ENCODE results near the gene NPLOC4.

Gene NPLOC4

DNA sequence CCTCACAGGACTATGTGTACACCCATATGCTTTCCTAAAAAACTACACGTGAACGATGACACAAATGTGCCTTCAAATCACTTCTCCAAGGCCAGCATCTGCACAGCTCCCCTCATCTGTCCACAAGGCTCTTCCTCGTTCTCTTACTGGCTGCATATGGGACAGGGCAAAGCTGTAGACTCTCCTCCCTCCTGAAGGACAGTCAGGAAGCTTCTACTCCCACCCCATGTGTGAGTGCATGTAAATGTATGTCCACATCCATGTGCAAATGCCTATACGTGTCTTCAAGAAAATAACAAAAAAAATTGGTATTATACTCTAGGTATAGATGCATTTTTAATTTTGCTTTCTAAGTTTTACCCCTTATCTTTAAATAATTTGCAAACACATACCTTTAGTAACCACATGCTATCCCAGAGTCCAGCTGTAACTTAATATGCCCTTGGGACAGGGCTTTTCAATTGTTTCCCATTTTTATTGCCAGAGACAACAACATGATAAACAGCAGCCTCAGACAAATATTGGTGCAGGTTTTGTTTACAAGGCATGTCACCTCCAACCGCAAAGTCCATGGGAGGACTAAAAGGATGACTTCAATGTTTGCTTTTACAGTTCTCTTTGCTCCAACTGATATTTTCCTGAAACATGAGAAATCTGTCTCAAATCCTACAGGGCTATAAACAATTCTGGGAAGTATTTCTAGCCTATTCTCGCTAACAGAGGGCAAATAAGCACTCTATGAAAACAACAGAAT is 53.1 kb downstream of the NPLOC4 start:
- no peak for DNase-seq (ENCODE audit: low read depth)

DNA sequence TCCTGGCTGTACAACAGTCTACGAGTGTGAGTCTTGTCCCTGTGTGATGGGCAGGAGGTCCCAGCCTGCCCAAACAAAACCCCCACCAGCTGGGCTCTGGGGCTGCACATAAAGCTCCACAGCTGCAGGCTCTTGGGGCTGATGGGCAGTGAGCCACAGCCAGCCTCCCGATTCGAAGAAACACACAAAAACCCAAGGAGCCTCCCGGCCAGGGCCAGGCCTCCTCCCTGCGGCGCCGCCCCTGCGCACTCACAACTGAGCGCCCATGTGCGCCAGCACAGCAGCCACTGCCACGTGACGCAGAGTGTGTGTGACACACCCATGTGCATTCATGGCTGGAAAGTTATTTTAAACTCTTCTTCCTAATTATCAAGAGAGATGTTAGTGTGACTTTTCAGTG is 54.2 kb downstream of the NPLOC4 start:
- no peak for DNase-seq (ENCODE audit: low read depth)

DNA sequence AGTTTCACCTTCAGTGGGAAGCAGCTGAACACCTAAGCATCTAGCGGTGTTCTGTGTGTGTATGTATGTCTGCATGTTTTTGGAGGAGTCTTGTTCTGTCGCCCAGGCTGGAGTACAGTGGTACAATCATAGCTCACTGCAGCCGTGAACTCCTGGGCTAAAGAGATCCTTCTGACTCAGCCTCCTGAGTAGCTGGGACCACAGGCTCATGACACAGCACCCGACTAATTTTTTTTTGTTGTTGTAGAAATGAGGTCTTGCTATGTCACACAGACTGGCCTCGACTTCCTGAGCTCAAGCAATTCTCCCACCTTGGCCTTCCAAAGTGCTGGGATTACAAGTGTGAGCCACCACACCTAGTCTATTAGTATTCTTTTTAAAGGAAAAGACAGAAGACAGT is 54.6 kb downstream of the NPLOC4 start:
- DNase-seq (ENCODE audit: low read depth), result no peak

DNA sequence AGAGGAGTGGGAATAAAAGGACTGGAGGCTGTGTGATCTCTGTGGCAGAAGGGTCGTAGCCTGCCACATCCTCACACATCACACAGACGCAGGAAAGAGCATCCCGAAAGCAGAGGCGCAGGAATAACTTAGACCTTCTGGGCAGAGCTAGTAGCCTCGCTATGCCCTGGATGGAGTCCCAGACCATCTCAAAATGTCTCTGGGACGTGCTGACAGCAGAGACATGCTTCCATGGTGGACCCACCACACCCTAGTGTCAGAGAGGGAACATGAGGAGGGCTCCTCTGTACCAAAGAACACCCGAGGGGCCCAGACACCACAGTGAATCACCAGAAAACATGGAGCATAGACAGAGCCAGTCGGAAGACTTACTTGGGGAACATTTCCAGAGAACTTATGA is 55.2 kb downstream of the NPLOC4 start:
- no peak for DNase-seq (ENCODE audit: low read depth)

DNA sequence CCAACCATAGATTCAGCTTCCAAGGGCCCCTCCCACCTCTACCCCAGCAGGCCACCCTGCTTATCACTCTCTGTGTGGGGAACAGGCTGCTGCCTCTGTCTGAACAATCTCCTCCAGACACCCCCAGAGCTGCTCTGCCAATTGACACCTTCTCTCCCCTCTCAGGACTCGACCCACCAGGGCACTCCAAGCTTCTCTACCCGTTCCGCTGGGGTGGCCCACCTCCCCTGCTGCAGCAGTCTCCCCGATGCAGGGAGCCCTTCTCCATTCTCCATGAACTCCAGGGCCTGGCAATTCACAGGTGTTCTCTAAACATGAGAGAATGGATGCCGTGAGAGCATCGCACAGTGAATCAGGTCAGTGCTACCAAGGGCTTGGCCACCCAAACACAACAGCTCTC is 56.4 kb downstream of the NPLOC4 start:
- no peak for DNase-seq (ENCODE audit: low read depth)

DNA sequence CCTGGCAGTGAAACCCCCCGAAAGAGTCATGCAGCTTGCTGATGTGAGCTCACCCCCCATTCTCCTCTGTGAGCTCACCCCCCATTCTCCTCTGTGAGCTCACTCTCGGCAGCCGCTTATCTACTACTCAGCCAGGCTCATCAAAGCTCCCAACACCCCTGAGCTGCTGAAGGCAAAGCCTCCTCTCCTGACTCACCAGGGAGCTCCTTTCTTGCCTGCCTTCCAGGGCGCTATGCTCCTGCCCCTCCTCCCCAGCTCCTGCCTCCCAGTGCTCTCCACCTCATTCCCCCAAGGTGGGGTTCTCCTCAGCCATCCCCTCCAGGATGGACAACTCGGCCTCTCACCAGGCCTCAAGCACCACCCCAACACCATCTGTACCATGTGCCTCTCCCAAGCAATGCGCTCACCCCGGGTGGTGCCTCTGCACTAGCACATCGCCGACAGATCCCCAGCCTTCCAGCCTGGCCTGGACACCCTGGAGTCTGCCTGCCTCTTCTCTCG is 57.0 kb downstream of the NPLOC4 start:
- no peak for DNase-seq (ENCODE audit: low read depth)

DNA sequence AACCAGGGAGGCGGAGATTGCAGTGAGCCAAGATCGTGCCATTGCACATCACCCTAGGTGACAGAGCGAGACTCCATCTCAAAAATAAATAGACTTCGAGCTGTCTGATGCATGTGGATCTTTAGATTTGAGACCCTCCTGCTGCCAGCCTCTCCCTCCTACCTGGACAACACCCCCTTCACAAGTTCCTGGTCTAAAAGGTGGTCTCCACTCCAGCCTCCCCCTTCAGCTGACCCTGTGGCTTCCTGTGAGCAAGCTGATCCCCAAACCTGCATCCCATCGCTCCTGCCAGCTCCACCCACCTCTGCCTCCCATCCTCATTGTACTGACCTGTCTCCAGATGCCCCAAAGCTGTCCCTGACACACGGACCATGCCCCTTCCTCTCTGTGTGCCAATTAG is 57.6 kb downstream of the NPLOC4 start:
- DNase-seq (ENCODE audit: low read depth), result no peak

DNA sequence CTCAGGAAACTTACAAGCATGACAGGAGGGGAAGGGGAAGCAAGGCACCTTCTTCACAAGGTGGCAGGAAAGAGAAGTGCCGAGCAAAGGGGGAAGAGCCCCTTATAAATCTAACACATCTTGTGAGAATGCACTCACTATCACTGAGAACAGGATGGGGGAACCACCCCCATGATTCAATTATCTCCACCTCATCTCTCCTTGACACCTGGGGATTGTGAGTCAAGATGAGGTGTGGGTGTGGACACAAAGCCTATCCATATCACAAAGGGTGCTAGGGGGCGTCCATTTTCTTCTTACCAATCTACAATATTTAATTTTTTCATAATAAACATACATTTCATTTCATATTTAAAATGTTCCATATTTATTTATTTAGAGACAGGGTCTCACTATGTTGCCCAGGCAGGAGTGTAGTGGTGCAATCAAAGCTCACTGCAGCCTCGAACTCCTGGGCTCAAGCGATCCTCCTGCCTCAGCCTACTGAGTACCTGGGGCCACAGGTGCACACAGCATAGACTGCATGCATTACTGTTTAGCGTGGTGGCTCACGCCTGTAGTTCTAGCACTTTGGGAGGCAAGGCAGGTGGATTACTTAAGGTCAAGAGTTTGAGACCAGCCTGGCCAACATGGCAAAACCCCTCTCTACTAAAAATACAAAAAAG is 58.2 kb downstream of the NPLOC4 start:
- no peak for DNase-seq (ENCODE audit: low read depth)

DNA sequence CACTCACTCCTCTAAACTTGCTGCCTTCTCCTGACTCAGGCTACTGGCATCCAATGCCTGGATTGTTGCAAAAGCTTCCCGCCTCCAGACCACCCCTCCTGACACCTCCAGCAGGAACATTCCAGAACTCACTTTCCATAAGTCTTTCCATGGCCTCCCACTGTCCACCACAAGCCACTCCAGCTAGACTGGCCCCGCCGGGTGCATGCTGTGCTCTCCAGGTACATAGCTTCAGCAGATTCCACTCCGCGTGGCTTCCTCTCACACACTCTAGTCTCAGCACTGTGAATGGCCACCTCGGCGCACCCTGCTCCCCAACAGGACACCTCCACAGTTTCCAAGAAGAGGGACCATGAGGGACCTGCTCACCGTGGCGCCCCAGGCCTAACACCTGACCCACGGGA is 58.9 kb downstream of the NPLOC4 start:
- no peak for DNase-seq (ENCODE audit: low read depth)

DNA sequence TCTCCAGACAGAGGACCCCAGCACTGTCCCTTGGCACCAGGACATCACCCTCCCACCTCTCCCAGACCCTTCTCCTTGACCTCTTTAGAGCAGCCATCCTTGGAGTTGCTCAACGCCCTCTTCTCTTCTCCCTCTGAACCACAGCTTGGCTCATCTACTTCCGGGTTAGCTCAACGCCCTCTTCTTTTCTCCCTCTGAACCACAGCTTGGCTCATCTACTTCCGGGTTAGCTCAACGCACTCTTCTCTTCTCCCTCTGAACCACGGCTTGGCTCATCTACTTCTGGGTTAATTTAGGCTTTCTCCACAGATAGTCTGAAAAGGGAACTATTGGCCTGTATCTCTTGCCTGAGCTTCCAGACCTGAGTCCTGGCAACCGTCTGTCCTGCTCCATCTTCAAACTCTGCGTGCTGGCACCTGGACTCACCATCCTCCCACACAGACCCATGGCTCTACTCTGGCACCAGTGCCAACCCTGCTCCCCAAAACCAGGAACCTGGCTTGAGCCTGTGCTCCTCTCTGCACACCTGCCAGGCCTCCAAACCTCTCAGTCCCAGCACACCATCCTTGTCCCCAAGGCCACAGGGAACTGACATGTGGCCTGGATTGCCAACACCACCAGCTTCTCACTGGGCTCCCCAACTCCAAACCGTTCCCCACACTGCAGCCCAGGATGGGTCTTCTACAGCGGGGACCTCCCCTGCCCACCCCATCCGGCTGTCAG is 59.5 kb downstream of the NPLOC4 start:
- no peak for DNase-seq (ENCODE audit: low read depth)

DNA sequence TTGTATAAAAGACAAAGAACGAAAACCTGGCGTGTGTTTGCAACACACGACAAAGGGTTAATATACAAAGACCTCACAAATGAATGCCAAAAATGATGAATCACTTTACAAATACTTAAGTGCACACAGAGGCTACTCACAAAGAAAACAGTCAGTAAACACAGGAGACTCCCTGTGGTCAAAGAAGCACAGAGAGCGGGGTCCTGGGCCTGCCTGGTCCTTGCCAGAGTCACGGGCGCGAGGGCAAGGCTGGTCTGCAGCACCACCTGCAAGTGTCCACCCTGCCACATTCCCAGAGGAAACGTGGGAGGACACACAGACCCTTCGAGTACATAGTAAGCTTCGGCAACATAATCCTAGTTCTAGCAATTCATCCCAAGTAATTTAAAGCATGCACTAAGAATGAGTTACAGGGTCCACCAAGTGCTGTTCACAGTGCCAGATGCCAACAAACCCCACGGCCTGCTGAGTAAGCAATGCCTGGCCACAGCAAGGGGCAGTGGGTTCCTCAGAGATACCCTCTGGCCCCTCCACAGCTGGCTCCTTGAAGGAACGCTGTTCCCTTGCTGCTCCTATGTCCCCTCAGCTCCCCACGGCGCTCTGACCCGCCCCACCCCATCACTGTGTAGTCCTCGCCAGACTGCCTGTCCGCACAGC is 60.2 kb downstream of the NPLOC4 start:
- no peak for DNase-seq (ENCODE audit: low read depth)

DNA sequence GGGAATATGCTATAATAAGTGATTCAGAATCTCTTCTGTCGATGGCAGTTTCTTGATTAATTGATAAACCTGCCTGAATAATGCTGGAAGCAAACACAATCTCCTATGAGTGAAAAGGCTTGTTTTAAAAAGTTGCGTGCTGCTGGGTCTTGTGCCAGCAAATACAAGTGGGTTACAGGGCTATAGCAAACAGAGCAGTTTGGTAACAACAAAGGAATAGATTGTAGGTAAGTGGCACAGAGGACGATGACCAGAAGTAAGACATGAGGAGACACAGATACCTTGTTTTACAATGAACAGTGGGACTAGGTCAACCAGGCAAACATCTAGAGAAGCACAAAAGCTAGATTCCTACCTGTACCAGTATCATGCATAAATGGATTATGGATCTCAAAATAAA is 61.1 kb downstream of the NPLOC4 start:
- DNase-seq (ENCODE audit: low read depth), result no peak

DNA sequence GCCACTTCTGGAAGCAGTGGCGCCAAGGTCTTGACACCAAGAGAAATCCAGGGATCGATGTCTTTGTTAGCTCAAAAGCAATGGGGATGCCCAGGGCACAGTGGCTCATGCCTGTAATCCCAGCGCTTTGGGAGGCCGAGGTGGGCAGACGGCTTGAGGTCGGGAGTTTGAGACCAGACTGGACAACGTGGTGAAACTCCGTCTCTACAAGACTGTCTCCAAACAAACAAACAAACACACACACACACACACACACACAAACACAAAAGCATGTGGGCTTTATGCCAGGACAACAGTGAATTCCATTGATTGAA is 62.3 kb downstream of the NPLOC4 start:
- DNase-seq (ENCODE audit: low read depth), result no peak

DNA sequence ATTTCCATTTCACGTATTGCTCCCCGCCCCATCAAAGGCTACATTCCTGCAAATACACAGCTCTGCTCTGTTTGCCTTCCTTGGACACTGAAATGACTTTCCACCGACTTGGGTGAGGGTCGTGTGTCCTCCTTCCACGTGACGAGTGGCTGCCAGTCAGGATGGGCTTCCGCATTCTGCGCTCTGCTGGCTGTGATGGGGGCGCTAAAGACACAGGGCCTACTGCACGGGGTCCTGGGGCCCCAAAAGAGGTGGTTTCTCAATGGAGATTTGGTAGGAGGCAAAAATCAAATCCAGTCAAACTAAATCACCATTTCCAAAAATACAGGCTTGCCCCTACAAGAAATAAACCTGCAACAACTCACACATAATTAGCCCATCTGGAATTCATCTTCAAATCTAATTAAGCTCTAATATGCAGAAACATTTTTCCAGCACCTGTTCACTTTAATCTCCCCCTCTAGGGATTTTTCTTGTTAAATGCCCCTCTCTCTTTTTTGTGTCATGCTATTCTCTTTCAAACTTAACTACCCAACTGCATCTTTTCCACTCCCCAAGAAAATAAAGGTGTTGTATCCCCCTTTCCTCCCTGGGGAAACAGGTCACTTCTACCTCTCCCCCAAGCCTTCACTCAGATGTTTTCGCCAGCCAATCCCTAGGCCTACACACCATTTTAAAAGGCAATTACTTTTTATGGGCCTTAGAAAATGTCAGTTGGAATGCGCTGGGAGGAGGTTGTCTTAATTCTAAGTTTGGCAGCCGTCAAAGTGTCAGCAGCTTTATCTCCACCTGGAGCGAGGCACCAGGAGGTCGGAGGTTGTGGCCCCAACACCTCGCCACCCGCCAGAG is 62.9 kb downstream of the NPLOC4 start:
- no peak for DNase-seq (ENCODE audit: low read depth)

DNA sequence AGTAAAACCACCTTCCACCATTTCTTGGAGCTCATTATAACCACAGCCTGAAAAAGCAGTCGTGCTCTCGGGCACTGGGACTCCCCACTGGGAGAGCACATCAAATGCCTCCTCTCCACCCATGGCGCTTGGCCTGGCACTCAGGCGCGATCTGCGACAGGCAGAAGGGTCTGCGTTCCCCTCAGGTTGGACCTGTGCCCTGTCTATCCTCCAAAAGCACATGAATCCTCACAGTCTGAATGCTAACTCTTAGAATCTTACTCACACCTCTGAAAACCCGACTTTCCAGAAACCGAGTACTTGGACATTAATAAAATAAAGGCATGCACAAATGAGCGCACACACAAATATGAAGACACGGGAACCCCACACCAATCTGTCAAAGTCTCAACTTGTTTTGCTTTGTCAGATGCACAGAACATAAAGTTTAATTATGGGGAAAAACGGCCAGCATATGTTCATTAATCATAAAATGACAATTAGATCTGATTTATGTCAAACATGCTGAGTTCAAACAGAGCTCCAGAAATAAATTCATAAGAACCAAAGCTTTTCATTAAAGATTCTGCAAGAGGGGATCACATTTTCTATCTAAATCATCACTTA is 64.2 kb downstream of the NPLOC4 start:
- DNase-seq (ENCODE audit: low read depth), result no peak

DNA sequence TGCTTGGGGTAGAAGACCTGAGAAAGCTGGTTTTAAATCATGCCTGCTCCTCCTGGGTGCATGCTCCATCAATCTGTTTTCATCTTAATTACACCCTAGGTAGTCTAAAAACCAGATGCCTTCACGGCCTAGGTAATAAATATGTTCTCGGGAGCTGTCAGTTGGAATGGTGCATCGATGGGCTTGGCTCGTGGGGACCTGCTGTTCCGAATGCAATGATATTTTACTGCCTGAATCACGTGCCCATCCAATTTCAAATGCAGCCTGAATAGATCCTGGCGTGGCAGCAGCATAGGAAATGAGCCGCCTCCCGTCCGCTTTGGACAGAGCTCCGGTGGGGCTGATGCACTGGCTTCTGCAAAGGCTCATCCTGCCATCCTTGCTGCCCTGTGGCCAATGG is 65.9 kb downstream of the NPLOC4 start:
- DNase-seq (ENCODE audit: low read depth), result no peak

DNA sequence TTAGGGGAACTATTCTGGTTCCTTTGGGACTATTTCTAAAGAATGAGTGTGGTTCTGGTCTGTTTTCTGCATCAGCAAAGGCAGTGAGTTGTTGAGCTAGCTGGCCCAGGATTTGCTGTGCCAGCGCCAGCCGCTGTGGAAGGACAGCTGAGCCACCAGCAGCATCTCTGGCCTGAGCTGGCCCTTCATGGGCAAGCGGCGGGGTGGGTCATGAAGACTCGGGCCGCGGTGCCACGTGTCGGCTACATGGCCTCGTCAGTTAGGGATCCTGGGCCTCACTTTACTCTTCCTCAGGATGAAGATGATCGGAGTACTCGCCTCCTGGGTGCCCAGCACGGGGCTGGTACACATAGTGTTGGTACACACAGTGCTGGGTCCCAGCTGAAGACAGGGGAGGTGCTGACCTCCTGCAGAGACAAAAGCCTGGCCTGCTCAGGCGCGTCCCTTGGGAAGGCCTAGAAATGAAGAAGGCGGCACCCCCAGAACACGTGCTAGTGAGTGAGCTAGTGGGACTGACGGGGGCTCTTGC is 66.9 kb downstream of the NPLOC4 start:
- no peak for DNase-seq (ENCODE audit: low read depth)

DNA sequence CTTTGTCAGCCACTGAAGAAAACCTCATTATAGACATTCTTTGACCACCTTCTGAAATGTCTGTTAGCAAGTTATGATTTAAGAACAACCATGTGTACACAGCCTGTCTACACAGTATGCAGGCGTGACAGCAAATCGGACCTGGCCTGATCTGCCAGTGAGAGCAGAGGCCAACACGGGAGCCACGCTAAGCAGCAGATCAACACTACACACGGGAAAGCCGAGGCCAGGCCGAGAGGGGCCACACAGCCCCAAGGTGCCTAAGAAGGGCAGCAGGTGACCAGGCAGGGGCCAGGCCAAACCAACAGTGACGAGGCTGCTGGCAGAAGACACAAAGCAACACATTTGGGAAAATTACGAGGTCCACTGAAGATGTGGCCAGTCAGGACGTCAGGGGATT is 68.5 kb downstream of the NPLOC4 start:
- DNase-seq (ENCODE audit: low read depth), result no peak

DNA sequence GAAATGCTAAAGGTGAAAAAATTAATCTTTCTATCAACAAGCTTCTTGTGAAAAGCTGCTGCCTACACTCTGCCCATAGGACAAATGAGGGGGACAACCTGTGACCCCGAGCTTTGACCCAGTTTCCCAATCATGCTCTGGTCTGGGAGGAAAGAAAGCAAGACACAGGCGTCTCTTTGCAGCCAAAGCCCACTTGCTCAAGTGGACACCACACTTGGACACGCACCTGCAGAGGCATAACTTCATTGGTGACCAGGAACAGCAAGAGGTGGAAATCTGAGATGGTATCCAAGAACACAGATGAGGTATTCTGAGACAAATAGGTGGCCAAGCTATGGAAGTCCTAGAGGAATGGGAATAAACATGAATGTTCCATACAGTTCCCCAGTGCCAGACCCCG is 69.7 kb downstream of the NPLOC4 start:
- no peak for DNase-seq (ENCODE audit: low read depth)

DNA sequence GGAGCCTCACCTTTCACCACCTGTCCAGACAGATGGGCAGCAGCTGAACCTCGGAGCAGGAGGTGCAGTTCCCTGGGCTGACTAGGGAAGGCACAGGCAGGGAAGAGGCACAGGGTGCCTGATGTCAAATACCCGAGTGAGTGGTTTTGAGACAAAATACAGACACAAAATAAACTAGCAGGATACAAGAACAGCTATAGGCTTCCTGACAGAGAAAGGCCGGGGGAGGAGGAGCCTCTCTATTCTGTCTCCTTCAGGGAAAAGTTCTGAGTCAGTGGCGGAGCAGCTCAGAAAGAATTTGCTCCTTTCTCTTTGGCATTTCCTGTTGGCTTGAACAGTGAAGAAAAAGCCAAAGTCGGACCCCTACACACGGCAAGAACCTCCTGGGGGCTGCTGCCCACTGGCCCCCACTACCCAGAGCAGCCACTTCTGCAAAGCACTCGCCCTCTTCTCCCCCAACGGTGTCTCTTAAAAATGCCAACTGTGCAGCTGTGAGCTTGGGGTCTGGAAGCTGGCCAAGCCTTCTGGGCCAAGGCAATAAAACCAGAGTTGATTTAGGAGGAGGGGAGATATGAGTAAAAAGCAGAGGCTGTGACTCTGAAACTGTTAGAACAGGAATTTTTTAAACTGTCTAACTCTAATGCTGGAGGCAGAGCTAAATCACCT is 70.3 kb downstream of the NPLOC4 start:
- DNase-seq (ENCODE audit: low read depth), result no peak

DNA sequence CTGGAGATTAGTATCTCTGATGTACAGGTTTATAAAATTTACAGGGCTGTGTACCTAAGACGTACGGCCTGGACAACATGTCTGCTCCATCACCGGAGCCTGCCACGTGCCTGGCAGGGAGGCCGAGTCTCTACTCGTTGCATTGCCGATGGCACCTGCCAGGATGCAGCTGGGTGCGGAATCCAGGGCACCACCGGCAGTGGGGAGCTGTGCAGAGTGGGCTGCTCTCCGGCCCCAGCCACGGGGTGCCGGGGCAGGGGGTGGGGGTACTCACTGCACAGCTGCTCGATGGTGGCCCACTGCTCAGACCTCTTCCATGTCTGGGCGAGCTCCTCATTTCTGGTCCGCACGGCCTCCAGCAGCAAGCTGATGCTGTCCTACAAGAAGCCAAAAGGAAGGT is 71.7 kb downstream of the NPLOC4 start:
- DNase-seq (ENCODE audit: low read depth), result no peak
